ENCODE results near the gene SCUBE3. TPM values are rescaled to one million over a fixed set of nuclear protein-coding genes. Genes with fewer than 3 reads are reported as not detected.

SCUBE3 gene
- total RNA-seq, 2 donors from 2014 or later: 0.05 to 0.16 TPM

DNA sequence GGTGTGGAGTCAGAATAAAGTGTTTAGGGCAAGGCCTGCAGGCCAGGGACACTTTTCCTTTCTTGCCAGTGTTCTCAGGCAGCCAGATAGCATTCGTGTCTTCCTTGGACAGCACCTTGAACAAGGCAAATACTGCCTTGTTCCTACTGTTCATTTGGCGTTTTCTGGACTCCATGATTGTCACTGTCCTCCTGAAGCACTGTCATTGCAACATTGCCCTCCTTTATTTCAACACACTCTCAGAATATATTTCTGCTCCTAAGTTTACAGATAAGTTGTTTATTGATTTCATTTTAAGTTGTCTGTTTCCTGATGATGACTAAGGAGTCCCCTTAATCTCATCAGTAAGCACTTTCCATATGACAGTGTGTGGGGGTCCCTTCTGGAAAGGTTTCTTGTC lies 68.7 kb downstream of the SCUBE3 start:
- ATAC-seq (replicated peaks in 1 of 2) (no peak), DNase-seq (no peak)
- no peak overlapping the region for H3K4me3 Mint-ChIP-seq
- no peak overlapping the region for H3K27ac Mint-ChIP-seq
- H3K36me3 Mint-ChIP-seq (ENCODE audit: insufficient read depth in 2 of 2): peaks cover 5 to 8% of the 10 kb centered on the region in 2 donors
- no peaks in the 10 kb centered on the region for H3K27me3 Mint-ChIP-seq (ENCODE audit: low read depth)
- no peaks in the 10 kb centered on the region for H3K4me1 Mint-ChIP-seq (ENCODE audit: low read depth)
- no peaks in the 10 kb centered on the region for H3K9me3 Mint-ChIP-seq

DNA sequence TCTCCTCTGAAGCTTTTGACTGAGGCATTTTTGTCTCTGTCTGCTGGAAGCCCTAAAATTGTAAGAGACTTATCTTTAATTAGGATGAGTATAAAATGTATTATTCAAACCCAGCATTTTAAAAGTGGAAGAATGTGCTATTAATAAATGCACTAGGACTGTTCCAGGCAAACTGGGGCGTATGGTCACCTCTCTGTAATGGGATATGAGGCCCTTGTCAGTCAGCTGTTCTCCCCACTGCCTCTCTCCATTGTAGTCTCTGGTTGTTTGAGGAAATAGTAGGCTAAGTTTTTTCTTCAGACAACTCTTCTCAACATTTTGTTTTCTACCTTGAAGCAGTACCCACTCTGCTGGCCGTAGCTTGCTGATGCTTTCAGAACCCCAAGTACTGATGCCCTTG lies 69.6 kb downstream of the SCUBE3 start:
- peaks cover 5 to 8% of the 10 kb centered on the region in 2 donors for H3K36me3 Mint-ChIP-seq (ENCODE audit: insufficient read depth in 2 of 2)
- DNase-seq (no peak), ATAC-seq (replicated peaks in 1 of 2) (no peak)
- H3K9me3 Mint-ChIP-seq: no peaks in the 10 kb centered on the region
- no peaks in the 10 kb centered on the region for H3K4me1 Mint-ChIP-seq (ENCODE audit: low read depth)
- H3K27me3 Mint-ChIP-seq (ENCODE audit: low read depth): no peaks in the 10 kb centered on the region
- H3K27ac Mint-ChIP-seq: no peak overlapping the region
- H3K4me3 Mint-ChIP-seq: no peak overlapping the region

DNA sequence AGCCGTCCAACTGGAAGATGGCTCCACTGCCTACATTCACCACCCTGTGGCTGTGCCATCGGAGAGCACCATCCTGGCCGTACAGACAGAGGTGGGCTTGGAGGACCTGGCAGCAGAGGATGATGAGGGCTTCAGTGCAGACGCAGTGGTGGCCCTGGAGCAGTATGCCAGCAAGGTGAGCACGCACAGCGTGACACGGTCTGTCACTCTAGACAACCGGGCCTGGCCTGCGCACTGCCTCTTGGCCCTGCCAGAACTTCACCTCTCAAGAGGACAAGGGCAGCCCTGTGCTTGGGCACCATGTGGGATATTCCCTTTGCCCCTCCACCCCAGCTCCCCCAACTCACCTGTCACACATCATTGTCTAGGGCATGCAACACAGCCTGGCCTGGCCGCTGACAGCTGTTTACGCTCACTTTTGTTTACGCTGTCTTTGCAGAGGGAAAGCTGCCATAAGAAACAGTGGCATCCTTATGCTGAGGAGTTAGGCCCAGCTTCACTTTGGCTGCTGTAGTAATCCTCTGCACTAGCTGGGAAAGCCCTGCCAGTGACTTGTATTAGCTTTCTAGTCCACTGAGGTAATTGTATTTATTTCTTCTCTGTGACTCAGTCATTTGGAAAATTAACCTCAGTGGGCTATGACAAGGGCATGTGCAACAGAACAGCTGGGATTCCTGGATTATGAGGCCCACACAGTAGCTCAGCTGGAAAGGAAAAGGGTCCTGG lies 74.1 kb downstream of the SCUBE3 start:
- Mint-ChIP-seq H3K9me3 (no peaks in the 10 kb centered on the region), H3K4me1 (ENCODE audit: low read depth) (no peaks in the 10 kb centered on the region), H3K4me3 (no peak overlapping the region), H3K27me3 (ENCODE audit: low read depth) (no peaks in the 10 kb centered on the region), H3K36me3 (ENCODE audit: insufficient read depth in 2 of 2) (peaks cover 7 to 8% of the 10 kb centered on the region in 2 donors), H3K27ac (no peak overlapping the region)
- ATAC-seq (replicated peaks in 1 of 2) (no peak), DNase-seq (no peak)

DNA sequence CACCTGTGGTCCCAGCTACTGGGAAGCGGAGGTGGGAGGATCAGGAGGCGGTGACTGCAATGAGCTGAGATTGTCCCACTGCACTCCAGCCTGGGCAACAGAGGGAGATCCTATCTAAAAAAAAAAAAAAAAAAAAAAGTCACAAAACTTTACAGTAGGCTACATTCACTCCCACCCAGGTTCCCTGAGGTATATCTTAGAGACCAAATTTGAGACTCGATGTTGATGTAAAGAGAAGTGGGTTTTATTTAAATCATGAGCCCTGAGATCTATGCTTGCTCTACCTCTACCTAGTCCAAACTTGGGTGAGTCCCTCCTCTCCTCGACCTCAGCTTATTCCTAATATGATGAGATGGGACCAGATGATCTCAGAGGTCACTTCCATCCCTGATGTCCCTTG lies 75.1 kb downstream of the SCUBE3 start:
- DNase-seq (no peak), ATAC-seq (replicated peaks in 1 of 2) (no peak)
- no peaks in the 10 kb centered on the region for H3K9me3 Mint-ChIP-seq
- H3K27ac Mint-ChIP-seq: no peak overlapping the region
- no peaks in the 10 kb centered on the region for H3K4me1 Mint-ChIP-seq (ENCODE audit: low read depth)
- H3K27me3 Mint-ChIP-seq (ENCODE audit: low read depth): no peaks in the 10 kb centered on the region
- peaks cover 6 to 7% of the 10 kb centered on the region in 2 donors for H3K36me3 Mint-ChIP-seq (ENCODE audit: insufficient read depth in 2 of 2)
- no peak overlapping the region for H3K4me3 Mint-ChIP-seq

DNA sequence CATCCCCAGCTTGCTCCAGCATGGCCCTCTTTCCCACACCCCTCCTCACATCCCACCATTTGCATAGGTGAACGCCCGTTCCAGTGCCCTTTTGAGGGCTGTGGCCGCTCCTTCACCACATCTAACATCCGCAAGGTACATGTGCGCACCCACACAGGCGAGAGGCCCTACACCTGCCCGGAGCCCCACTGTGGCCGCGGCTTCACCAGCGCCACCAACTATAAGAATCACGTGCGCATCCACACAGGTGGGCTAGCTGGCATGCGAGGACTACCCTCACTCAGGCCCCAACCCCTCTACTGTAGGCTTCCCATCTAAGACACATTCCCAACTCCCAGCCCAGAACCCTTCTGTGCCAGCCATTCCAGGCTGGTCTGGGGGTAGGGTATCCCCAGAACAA lies 77.7 kb downstream of the SCUBE3 start:
- Mint-ChIP-seq H3K4me3 (no peak overlapping the region), H3K36me3 (ENCODE audit: insufficient read depth in 2 of 2) (peaks cover 3 to 9% of the 10 kb centered on the region in 2 donors), H3K27ac (no peak overlapping the region), H3K9me3 (no peaks in the 10 kb centered on the region), H3K27me3 (ENCODE audit: low read depth) (no peaks in the 10 kb centered on the region), H3K4me1 (ENCODE audit: low read depth) (no peaks in the 10 kb centered on the region)
- ATAC-seq (replicated peaks in 1 of 2) (no peak), DNase-seq (no peak)

DNA sequence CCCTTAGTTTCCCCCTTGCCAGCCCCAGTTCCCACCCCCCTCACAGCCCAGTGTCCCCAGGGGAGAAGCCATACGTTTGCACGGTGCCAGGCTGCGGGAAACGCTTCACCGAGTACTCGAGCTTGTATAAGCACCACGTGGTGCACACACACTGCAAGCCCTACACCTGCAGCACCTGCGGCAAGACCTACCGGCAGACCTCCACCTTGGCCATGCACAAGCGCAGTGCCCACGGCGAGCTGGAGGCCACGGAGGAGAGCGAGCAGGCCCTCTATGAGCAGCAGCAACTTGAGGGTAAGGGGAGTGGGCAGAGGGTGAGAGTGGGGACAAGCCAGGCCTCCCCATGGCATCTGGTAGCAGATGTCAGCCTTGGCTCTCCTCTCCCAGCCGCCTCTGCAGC lies 78.7 kb downstream of the SCUBE3 start:
- DNase-seq (no peak), ATAC-seq (replicated peaks in 1 of 2) (no peak)
- Mint-ChIP-seq H3K27me3 (ENCODE audit: low read depth) (no peaks in the 10 kb centered on the region), H3K36me3 (ENCODE audit: insufficient read depth in 2 of 2) (peaks cover 1 to 9% of the 10 kb centered on the region in 2 donors), H3K9me3 (no peaks in the 10 kb centered on the region), H3K27ac (peak overlapping the region; percentile 70), H3K4me3 (no peak overlapping the region), H3K4me1 (ENCODE audit: low read depth) (peaks cover 4% of the 10 kb centered on the region)

DNA sequence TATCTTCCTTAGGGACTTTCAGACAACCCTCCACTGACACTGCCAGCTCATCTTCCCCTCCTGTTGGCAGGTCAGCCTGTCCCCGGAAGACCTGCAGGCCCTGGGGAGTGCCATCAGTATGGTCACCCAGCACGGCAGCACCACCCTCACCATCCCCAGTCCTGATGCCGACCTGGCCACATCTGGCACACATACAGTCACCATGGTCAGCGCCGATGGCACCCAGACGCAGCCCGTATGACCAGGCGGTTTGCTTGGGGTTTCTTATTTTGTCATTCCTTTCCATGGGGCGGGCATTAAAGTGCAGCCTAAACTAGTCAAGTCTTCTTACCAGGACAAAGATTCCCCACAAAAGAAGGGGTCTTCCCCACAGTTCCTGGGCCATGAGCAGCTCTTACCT lies 79.9 kb downstream of the SCUBE3 start:
- Mint-ChIP-seq H3K27me3 (ENCODE audit: low read depth) (no peaks in the 10 kb centered on the region), H3K27ac (no peak overlapping the region), H3K36me3 (ENCODE audit: insufficient read depth in 2 of 2) (peaks cover 1 to 8% of the 10 kb centered on the region in 2 donors), H3K4me3 (no peak overlapping the region), H3K4me1 (ENCODE audit: low read depth) (peaks cover 7% of the 10 kb centered on the region), H3K9me3 (no peaks in the 10 kb centered on the region)
- DNase-seq (no peak), ATAC-seq (replicated peaks in 1 of 2) (no peak)

DNA sequence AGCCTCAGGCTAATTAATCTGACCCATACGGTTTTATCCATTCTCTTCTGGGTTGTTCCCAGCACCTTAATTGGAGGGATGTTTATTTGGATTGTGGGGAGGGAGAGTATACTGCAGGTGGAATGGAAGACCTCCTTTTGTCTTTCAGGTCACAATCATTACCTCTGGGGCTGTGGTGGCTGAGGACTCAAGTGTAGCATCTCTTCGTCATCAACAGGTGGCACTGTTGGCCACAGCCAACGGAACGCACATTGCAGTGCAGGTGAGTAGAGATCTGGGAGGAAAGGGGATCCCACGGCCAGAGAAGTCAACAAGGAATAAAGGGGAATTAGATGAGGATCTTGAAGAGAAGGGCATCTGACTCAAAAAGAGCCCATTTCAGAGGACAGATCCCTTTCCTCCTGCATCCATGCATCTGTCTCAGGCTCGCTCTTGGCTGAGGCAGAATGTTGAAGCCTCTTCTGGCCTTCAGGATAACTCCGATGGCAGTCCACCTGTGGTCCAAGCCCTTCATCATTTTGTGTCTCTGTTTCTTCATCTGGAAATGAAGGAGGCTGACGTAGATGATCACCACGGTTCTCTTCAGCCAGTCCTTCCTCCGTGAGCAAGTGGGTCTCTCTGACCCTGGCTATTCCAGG lies 80.7 kb downstream of the SCUBE3 start:
- H3K27me3 Mint-ChIP-seq (ENCODE audit: low read depth): no peaks in the 10 kb centered on the region
- H3K4me1 Mint-ChIP-seq (ENCODE audit: low read depth): peaks cover 14% of the 10 kb centered on the region
- H3K27ac Mint-ChIP-seq: no peak overlapping the region
- ATAC-seq (replicated peaks in 1 of 2) (no peak), DNase-seq (peak; percentile 47 to 53)
- peaks cover 2 to 4% of the 10 kb centered on the region in 2 donors for H3K36me3 Mint-ChIP-seq (ENCODE audit: insufficient read depth in 2 of 2)
- no peaks in the 10 kb centered on the region for H3K9me3 Mint-ChIP-seq
- no peak overlapping the region for H3K4me3 Mint-ChIP-seq

DNA sequence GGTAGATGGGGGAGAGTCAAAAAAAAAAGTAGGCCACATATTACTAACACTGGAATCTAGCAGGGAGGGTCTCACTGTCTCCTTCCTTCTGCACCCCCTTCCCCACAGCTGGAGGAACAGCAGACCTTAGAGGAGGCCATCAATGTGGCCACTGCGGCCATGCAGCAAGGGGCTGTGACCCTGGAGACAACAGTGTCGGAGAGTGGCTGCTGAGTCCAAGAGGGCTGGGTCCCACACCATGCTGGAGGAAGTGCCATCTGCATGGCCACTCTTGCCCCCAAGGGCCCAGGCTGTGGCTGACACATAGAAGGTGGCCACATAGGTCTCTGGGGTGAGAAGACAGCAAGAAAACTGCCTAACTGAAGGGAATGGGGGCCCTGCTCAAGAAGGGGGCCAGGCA lies 81.3 kb downstream of the SCUBE3 start:
- Mint-ChIP-seq H3K27ac (no peak overlapping the region), H3K27me3 (ENCODE audit: low read depth) (no peaks in the 10 kb centered on the region), H3K9me3 (no peaks in the 10 kb centered on the region), H3K36me3 (ENCODE audit: insufficient read depth in 2 of 2) (peaks cover 3 to 4% of the 10 kb centered on the region in 2 donors), H3K4me1 (ENCODE audit: low read depth) (peaks cover 20% of the 10 kb centered on the region), H3K4me3 (no peak overlapping the region)
- ATAC-seq (replicated peaks in 1 of 2): no peak
- DNase-seq: no peak

DNA sequence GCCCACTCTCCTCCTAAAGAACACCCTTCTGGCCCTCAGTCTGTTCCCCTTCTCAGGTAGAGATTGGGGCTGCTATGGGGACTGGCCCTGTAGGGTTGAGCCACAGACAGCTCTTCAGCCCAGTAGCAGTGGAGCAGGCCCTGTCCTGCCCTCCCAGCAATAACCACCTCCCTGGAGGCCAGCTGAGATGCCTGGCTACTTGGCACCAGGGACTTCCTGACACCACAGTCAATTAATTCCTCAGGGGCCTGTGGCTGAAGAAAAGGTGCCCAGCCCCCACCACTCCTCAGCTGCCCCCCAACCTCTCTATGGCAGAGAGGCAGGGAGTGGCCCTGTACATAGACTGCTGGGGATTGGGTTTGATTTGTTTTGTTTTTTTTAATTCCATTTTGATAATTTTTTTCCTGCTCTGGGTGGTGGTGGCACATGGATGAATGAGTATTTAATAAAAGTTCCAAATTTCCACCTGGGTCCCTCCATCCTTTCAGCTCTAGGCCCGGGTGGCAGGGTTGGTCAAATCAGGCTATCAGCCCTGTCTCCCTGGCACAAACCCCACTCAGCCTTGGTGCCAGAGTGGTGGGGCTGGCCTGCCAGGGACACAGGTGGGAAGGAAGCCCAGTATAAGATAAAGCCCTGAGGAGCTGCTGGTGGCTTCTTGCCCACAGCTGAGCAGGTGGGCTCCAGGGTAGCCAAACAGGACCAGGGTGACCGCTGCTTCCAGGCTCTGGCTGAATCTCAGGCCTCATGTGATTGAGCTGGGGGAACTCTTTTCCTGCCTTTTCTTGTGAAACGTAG lies 82.0 kb downstream of the SCUBE3 start:
- Mint-ChIP-seq H3K4me3 (no peak overlapping the region), H3K9me3 (no peaks in the 10 kb centered on the region), H3K27ac (no peak overlapping the region), H3K4me1 (ENCODE audit: low read depth) (peaks cover 27% of the 10 kb centered on the region), H3K36me3 (ENCODE audit: insufficient read depth in 2 of 2) (peaks cover 3 to 4% of the 10 kb centered on the region in 2 donors), H3K27me3 (ENCODE audit: low read depth) (no peaks in the 10 kb centered on the region)
- DNase-seq (no peak), ATAC-seq (replicated peaks in 1 of 2) (no peak)

DNA sequence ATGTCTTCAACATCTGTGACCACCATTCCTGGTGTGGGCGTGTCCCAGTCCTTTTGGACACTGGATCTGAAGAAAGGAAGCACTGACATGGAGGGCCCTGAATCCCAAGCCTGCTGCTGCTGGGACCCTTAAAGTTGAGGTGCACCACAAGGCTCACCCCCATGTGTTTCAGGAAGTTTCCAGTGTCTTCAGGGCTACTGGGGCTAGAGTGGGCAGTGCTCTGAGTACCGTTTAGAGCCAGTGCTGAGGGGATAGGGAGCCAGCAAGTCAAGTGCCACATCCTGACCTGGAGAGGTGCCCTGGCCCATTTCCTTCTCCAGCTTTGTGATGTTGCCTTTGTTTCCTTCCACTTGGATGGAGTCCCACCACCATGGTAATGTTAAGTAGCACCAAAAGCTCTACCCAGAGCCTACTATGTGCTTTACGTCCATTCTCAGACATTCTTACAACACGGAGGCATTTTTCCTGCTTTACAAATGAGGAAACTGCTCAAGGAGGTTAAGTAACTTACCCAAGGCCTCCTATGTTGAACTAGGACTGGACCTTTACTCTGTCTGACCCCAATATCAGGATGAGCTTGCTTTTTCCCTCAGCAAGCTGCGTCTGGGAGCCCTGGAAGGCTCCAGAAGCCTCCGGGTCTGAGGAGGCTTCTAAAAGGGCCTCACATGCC lies 83.3 kb downstream of the SCUBE3 start:
- Mint-ChIP-seq H3K36me3 (ENCODE audit: insufficient read depth in 2 of 2) (peaks cover 3 to 4% of the 10 kb centered on the region in 2 donors), H3K27me3 (ENCODE audit: low read depth) (no peaks in the 10 kb centered on the region), H3K27ac (no peak overlapping the region), H3K4me3 (peak overlapping the region; percentile 83 to 95), H3K4me1 (ENCODE audit: low read depth) (peaks cover 41% of the 10 kb centered on the region), H3K9me3 (no peaks in the 10 kb centered on the region)
- DNase-seq (no peak), ATAC-seq (replicated peaks in 1 of 2) (no peak)

DNA sequence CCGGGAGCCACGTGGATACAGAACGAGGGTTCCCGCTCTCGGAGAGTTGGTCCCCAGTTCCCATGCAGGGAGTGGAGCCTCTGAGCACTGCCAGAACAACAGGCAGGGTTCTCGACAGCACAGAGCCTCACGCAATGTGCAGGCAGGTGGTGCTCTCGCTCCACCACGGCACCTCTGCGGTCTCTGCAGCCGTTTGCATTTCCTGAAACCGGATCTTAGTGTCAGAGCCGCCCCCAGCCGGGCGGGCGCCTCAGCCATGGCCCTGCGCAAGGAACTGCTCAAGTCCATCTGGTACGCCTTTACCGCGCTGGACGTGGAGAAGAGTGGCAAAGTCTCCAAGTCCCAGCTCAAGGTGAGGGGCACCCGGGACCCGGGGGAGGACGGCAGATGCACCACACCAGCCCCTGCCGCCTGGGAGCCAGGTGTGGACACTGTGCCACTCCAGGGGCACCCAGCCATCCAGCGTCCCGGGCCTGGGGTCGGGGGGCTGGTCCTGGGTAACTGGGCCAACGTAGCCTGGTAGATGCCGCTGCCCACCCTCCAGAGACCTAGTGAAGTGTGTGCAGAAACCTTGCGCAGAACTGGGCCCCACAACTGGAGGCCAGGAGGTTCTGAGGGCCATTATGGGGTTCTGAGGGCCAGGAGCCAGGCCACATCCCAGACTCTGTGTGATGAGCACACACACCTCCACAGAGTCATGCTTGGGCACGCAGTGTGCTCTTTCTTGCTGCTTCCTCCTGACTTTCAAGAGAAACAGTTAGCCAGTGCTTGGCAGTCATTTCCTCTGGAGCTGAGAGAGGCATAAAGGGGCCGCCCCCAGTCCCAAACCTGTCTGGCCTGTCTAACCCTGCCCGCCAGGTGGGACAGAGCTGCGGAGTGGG lies 84.1 kb downstream of the SCUBE3 start, which contains the start of gene DEF6:
DEF6 (plus strand) TSS at position 218 of the 881 bp plus-strand sequence; CDS start at position 257, 39 bp downstream.
- Mint-ChIP-seq H3K9me3 (no peaks in the 10 kb centered on the region), H3K4me3 (peak within 1 kb of the TSS; percentile 83 to 95), H3K36me3 (ENCODE audit: insufficient read depth in 2 of 2) (peaks cover 3 to 4% of the 10 kb centered on the region in 2 donors), H3K27me3 (ENCODE audit: low read depth) (no peaks in the 10 kb centered on the region), H3K4me1 (ENCODE audit: low read depth) (peaks cover 48% of the 10 kb centered on the region), H3K27ac (peak within 1 kb of the TSS; percentile 38)
- DNase-seq (peak; percentile 88 to 89), ATAC-seq (replicated peaks in 1 of 2) (peak; percentile 87)

Data from activated T-cell treated with anti-CD3 and anti-CD28 coated beads, Interleukin-2, amount 50 U/mL, for 72 hours (primary cell).